ENCODE results near the gene CRHR1. TPM values are rescaled to one million over a fixed set of nuclear protein-coding genes. Genes with fewer than 3 reads are reported as not detected.
"Not testable (repeated sequence)": the region's sequence is repeated elsewhere in the genome, so short reads cannot be mapped to it uniquely, and the experiment has no call there.

The CRHR1 gene
- total RNA-seq, 1 experiment from 2014 or later, result not detected

DNA sequence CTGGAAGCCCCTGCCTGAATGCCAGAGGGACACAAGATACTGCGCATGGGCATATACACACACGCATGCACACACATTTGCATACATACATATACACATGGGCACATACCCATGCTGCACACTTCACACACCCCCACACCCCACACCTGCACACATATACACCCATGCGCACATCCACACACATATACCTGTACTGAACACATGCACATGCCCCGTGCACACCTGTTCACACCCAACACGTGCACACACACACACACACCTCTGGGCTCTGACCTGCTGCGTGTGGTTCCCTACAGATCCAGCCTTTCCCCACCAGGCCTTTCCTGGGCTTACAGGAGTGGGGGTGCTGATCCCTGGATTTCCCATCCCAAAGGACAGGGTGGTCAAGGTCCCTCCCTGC is 66.9 kb downstream of the CRHR1 start:
- Histone ChIP-seq H3K9me3 (replicated peaks) (no peaks in the 10 kb centered on the region), H3K27me3 (replicated peaks) (peaks cover 48% of the 10 kb centered on the region), H3K36me3 (no peaks in the 10 kb centered on the region), H3K4me3 (no peak overlapping the region), H3K4me1 (replicated peaks) (no peaks in the 10 kb centered on the region), H3K27ac (no peak overlapping the region)
- DNase-seq (ENCODE audit: low read depth in 1 of 2, low spot score in 2 of 2), result no peak

DNA sequence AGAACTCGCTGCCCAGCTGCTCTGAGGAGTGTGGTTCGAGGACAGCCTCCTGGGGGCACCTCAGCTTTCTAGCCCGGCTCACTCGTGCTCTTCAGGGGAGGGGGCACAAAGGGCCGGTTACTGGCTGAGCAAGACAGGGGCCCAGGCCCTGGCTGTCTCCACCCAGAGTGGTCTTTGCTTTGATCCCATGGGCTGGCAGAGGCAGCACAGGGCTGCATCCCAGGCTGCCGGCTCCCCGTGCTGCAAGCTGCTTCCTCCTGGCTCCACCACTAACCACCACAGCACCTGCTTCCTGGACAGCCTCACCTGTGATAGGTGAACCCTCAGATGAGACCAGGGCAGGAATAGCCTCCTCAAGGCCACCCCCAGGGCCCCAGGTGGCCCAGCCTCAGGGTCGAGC is 67.3 kb downstream of the CRHR1 start:
- H3K4me3 ChIP-seq, result no peak overlapping the region
- no peaks in the 10 kb centered on the region for H3K36me3 ChIP-seq
- no peaks in the 10 kb centered on the region for H3K4me1 ChIP-seq (replicated peaks)
- H3K9me3 ChIP-seq (replicated peaks), result no peaks in the 10 kb centered on the region
- H3K27me3 ChIP-seq (replicated peaks), result peaks cover 44% of the 10 kb centered on the region
- H3K27ac ChIP-seq, result no peak overlapping the region
- DNase-seq (ENCODE audit: low read depth in 1 of 2, low spot score in 2 of 2), result no peak

DNA sequence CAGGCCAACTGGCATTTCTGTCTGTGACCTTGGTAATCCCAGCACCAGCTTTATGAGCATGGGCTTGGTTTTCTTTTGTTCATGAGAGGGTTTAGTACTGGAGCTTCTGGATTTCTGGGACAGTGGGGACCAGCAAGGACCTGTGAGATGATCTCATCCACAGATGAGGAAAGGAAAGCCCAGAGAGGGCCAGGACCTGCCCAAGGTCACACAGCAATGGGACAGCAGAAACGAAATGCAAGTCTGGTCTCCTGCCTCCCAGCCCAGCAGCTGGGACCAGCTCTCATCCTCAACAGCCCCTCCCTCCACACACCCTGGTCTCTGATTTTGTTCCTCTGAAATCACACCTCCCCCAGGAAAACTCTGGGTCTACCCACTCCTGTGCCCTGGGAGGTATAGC is 67.8 kb downstream of the CRHR1 start:
- no peak for DNase-seq (ENCODE audit: low read depth in 1 of 2, low spot score in 2 of 2)

DNA sequence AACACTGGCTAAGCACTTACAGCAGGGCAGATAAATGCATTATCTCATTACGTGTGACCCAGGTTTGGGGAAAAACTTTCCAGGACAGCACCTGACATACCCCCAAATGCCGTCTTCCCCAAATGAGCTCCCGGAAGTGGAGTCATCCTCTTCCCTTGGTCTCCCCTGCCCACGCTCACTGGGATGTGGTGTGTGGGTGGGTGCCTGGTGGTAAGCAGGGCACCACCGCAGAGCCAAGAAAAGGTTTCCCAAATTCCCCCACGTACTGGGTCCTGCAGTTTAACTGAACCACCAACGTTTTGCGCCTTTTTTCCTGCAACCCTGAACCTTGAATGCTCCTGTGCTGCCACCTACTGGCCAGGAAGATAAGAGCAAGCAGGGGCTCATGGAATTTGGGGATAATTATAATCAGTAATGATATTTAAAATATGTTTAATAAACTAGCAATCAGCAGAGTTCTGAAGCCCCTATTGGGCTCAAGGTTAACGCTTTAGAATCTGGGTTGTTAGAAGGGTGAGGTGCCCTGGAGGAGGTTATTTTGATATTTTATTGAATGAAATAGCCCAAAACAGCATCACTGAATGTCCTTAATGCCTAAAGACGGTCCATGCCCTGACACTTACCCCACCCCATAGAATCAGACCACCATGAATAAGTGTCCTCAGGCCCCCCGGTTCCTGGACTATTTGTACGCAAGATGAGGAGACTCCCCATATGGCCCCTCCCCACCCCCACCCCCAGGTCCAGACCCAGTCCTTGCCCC is 68.6 kb downstream of the CRHR1 start:
- peaks cover 31% of the 10 kb centered on the region for H3K27me3 ChIP-seq (replicated peaks)
- DNase-seq (ENCODE audit: low read depth in 1 of 2, low spot score in 2 of 2), result peak; percentile 33 to 61
- no peaks in the 10 kb centered on the region for H3K4me1 ChIP-seq (replicated peaks)
- no peaks in the 10 kb centered on the region for H3K36me3 ChIP-seq
- no peaks in the 10 kb centered on the region for H3K9me3 ChIP-seq (replicated peaks)
- H3K27ac ChIP-seq, result no peak overlapping the region
- no peak overlapping the region for H3K4me3 ChIP-seq

More for the DNA sequence above, 67.8 kb downstream of the CRHR1 start:
- no peak overlapping the region for H3K27ac ChIP-seq
- H3K27me3 ChIP-seq (replicated peaks), result peaks cover 40% of the 10 kb centered on the region
- H3K4me1 ChIP-seq (replicated peaks), result no peaks in the 10 kb centered on the region
- no peaks in the 10 kb centered on the region for H3K36me3 ChIP-seq
- no peaks in the 10 kb centered on the region for H3K9me3 ChIP-seq (replicated peaks)
- no peak overlapping the region for H3K4me3 ChIP-seq

DNA sequence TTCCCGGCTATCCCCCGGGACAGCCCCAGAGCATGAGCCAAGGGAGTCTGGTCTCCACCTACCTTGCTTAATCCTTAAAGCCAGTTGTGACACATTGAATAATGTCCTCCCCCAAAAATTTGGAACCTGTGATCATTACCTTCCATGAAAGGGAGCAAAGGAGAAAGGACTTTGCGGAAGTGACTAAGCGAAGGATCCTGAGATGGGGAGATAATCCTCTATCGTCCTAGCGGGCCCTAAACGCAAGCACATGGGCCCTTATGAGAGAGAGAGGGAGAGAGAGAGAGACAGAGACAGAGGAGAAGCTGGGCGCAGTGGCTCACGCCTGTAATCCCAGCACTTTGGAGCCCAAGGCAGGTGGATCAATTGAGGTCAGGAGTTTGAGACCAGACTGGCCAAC is 70.1 kb downstream of the CRHR1 start:
- no peaks in the 10 kb centered on the region for H3K36me3 ChIP-seq
- no peaks in the 10 kb centered on the region for H3K4me1 ChIP-seq (replicated peaks)
- no peak overlapping the region for H3K4me3 ChIP-seq
- peaks cover 22% of the 10 kb centered on the region for H3K27me3 ChIP-seq (replicated peaks)
- no peak overlapping the region for H3K27ac ChIP-seq
- no peak for DNase-seq (ENCODE audit: low read depth in 1 of 2, low spot score in 2 of 2)
- H3K9me3 ChIP-seq (replicated peaks), result no peaks in the 10 kb centered on the region

DNA sequence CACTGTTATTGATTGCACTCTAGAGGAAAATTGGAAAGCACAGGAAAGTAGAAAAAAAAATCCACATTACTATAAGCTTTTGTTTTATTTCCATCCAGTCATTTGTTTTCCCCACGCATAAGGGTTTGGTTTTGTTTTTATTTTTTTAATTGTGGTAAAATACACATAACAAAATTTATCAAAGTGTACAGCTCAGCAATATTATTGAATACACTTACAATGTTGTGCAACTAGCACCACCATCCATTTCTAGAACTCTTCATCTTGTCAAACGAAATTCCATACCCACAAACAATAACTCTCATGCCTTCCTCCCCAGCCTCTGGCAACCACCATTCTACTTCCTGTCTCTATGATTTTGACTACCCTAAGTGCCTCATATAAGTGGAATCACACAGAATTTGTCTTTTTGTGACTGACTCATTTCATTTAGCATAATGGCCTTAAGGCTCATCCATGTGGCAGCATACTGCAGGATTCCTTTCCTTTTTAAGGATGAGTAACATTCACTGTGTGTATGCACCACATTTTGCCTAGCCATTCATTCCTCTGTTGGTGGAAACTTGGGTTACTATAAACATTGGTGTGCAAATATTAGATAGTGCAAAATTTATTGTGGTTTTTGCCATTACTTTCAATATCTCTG is 71.7 kb downstream of the CRHR1 start:
- Histone ChIP-seq H3K4me3 (no peak overlapping the region), H3K27ac (no peak overlapping the region), H3K36me3 (no peaks in the 10 kb centered on the region), H3K27me3 (replicated peaks) (peaks cover 12% of the 10 kb centered on the region), H3K9me3 (replicated peaks) (no peaks in the 10 kb centered on the region), H3K4me1 (replicated peaks) (no peaks in the 10 kb centered on the region)
- DNase-seq (ENCODE audit: low read depth in 1 of 2, low spot score in 2 of 2), result no peak

DNA sequence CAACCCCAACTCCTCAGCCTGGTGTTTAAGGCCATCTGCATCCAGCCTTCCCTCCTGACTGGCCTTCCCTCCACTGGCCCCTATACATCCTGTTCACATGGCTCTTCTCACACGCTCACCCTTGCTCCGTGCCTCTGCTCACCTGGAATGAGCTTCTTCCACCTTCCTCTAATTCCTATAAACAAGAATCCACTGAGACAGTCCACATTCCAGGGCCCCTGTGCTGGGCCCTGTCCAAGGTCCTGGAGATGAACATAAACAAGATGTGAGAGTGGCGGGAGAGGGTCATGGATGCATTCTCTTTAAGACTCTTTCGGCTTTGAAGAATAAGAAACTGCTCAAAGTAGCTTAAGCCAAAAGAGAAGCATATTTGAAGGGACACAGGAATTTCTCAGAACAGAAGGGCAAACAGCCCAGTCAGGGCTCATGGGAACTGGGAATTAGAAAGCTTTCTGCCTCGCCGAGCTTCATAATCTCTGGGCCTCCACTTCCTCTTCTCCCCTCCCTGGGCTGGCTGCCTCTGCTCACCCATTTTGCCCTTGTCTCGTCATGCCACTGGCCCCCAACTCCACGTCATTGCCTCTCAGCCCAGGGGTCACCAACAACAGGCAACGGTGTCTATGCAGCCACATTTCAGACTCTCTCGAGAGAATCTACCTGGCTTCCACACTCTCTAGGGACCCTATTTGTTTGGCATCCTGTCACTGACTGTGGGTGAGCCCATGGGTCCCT is 74.0 kb downstream of the CRHR1 start:
- Histone ChIP-seq H3K27me3 (replicated peaks) (peaks cover 18% of the 10 kb centered on the region), H3K27ac (no peak overlapping the region), H3K4me3 (no peak overlapping the region), H3K9me3 (replicated peaks) (peaks cover 5% of the 10 kb centered on the region; the same call in 1 of the 2 replicates), H3K4me1 (replicated peaks) (no peaks in the 10 kb centered on the region), H3K36me3 (no peaks in the 10 kb centered on the region)
- DNase-seq (ENCODE audit: low read depth in 1 of 2, low spot score in 2 of 2), result no peak

DNA sequence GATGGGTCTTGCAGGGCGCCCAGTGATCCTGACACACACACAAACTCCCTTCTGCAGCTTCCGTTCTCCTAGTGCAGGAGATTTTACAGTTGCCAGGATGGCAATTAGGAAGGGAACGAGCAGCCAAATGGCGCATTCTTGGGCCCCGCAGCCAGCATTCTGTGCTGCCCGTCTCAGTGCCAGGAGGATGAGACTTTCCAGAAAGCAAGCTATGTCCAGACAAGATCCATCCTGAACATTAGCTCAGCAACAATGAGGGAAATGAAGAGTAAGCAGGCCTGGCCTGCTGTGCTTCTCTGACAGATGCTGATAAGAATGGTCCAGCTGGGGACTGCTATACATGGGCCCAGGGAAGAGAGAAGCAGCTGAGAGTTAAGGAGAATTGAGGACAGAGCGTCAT is 77.0 kb downstream of the CRHR1 start:
- no peaks in the 10 kb centered on the region for H3K36me3 ChIP-seq
- H3K4me3 ChIP-seq, result no peak overlapping the region
- H3K4me1 ChIP-seq (replicated peaks), result no peaks in the 10 kb centered on the region
- no peak overlapping the region for H3K27ac ChIP-seq
- peaks cover 5% of the 10 kb centered on the region; the same call in 1 of the 2 replicates for H3K9me3 ChIP-seq (replicated peaks)
- no peak for DNase-seq (ENCODE audit: low read depth in 1 of 2, low spot score in 2 of 2)
- H3K27me3 ChIP-seq (replicated peaks), result peaks cover 45% of the 10 kb centered on the region

DNA sequence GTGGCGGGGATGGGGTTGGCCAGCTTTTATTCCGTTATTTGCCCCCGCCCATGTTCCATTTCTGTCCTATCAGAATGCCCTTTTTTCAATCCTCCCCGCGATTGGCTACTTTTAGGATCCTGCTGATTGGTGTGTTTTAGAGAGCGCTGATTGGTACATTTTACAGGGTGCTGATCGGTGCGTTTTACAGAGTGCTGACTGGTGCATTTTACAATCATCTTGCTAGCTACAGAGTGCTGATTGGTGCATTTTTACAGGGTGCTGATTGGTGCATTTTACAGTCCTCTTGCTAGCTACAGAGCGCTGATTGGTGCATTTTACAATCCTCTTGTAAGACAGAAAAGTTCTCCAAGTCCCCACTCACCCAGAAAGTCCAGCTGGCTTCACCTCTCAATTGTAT is 78.0 kb downstream of the CRHR1 start:
- H3K27me3 ChIP-seq (replicated peaks), result peaks cover 54% of the 10 kb centered on the region

DNA sequence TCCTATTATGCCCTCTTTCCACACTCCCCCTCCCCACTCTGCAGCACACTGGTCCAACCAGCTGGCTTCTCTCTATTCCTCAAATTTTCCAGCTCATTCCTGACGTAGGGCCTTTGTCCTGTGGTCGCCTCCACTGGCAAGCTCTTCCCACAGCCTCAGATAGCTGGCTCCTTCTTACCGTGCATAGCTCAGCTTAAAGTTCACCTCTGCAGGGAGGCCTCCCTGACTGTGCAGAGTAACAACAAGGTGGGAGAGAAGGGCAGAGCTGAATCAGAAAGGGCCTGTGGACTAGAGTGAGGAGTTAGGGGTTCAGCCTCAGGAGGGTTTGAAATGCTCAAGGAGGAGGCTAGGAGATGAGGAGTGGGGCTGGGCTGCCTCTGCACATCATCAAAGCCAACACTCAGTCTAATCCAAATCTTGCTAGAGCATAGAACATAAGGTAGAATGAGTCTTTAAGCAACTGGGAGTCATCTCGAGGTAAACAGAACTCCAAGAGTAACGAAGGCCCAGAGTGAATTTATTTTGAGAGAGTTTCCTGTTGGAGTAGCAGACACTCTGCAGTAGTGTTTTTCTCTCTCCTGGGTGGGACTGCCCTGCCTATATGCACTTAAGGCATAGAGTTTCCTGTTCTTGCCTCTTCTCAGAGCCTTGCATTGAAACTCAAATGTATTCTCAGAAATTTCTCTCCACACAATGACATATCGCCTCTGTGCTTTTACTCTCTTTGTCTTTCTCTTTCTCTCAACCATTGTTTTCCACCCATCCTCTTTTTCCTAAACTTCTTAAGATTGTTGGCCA is 79.9 kb downstream of the CRHR1 start:
- Histone ChIP-seq H3K4me3 (no peak overlapping the region), H3K9me3 (replicated peaks) (peaks cover 5% of the 10 kb centered on the region; the same call in 1 of the 2 replicates), H3K36me3 (no peaks in the 10 kb centered on the region), H3K4me1 (replicated peaks) (no peaks in the 10 kb centered on the region), H3K27ac (no peak overlapping the region), H3K27me3 (replicated peaks) (peaks cover 66% of the 10 kb centered on the region)
- DNase-seq (ENCODE audit: low read depth in 1 of 2, low spot score in 2 of 2), result no peak

More for the DNA sequence above, 78.0 kb downstream of the CRHR1 start:
- not testable (repeated sequence) for H3K36me3 ChIP-seq; H3K4me1 ChIP-seq (replicated peaks); DNase-seq (ENCODE audit: low read depth in 1 of 2, low spot score in 2 of 2); H3K27ac ChIP-seq; H3K4me3 ChIP-seq; H3K9me3 ChIP-seq (replicated peaks)

DNA sequence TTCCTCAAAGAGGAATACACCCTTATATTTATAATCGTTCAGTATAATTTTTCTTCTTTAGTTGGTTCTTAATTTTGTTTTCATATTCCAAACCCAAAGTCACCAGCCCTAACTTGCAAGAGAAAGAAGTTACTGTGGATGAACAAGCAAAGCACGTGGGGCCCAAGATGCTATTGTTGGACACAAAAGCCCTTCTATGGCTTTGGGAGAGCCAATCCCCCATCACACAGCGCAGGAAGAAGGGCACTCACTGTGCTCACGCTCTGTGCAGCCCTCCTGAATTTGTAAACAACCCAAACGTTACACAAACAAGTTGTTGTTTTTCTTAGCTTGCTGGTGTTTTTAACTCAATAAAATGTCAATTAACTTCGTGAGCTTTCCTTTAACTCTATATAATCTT is 83.1 kb downstream of the CRHR1 start:
- Histone ChIP-seq H3K4me3 (no peak overlapping the region), H3K4me1 (replicated peaks) (no peaks in the 10 kb centered on the region), H3K9me3 (replicated peaks) (peaks cover 3% of the 10 kb centered on the region; the same call in 1 of the 2 replicates), H3K27ac (no peak overlapping the region), H3K27me3 (replicated peaks) (peaks cover 77% of the 10 kb centered on the region), H3K36me3 (no peaks in the 10 kb centered on the region)
- DNase-seq (ENCODE audit: low read depth in 1 of 2, low spot score in 2 of 2), result no peak

DNA sequence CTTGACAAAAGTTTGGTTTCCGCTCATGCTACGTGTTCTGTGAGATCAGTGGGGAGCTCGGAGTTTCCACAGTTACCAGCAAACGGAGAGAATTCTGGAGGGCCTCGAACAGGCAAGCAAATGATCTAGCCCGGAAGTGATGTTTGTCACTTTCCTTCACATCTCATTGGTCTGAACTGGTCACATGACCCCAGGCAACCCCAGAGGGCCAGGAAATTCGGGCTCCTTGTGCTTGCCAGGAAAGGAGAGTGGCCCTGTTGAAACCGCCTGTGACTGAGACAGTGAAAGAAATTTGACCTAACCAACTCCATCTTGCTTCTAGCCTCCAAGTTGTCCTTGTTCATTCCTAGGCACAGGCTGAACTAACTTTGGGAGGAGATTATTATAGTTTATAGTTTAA is 83.6 kb downstream of the CRHR1 start:
- Histone ChIP-seq H3K36me3 (no peaks in the 10 kb centered on the region), H3K9me3 (replicated peaks) (no peaks in the 10 kb centered on the region), H3K27me3 (replicated peaks) (peaks cover 78% of the 10 kb centered on the region), H3K4me1 (replicated peaks) (no peaks in the 10 kb centered on the region), H3K4me3 (no peak overlapping the region), H3K27ac (no peak overlapping the region)
- DNase-seq (ENCODE audit: low read depth in 1 of 2, low spot score in 2 of 2), result no peak

DNA sequence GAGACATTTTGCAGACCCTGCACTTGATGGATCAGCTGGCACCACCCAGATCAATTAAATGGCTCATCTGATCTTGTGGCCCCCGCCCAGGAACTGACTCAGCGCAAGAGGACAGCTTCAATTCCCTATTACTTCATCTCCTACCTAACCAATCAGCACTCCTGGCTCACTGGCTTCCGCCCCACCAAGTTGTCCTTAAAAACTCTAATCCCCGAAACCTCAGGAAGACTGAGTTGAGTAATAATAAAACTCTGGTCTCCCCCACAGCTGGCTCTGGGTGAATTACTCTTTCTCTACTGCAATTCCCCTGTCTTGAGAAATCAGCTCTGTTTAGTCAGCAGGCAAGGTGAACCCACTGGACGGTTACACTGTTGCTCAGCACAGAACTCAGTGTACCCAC is 84.2 kb downstream of the CRHR1 start:
- no peak overlapping the region for H3K27ac ChIP-seq
- no peaks in the 10 kb centered on the region for H3K36me3 ChIP-seq
- DNase-seq (ENCODE audit: low read depth in 1 of 2, low spot score in 2 of 2), result no peak
- H3K4me3 ChIP-seq, result no peak overlapping the region
- H3K4me1 ChIP-seq (replicated peaks), result no peaks in the 10 kb centered on the region
- no peaks in the 10 kb centered on the region for H3K9me3 ChIP-seq (replicated peaks)
- peaks cover 80% of the 10 kb centered on the region for H3K27me3 ChIP-seq (replicated peaks)

All from SJSA1 (cell line).